Fibroblast of lung (primary cell): Measurements from ENCODE around the gene BAG1.

ENCODE experiments used
- CTCF ChIP-seq, 2 donors: IDR thresholded peaks in 1 of 2; conservative IDR thresholded peaks in 1 of 2; 1 replicate in 1 of 2; 2 replicates in 1 of 2; pipeline ENCODE4 v1.5.1; 2011 to 2012; ENCODE audit warnings: low read length in 2 of 2, control low read depth in 1 of 2, inconsistent platforms in 1 of 2, low read depth in 1 of 2, mild to moderate bottlenecking in 1 of 2
- EZH2 ChIP-seq: IDR thresholded peaks from 2 replicates; pipeline ENCODE4 v1.5.1; 2012; ENCODE audit warnings: low read length, control low read depth, mild to moderate bottlenecking; ENCODE audit errors: missing control alignments

GRCh38 chr9:33260372-33260771 is 4.1 kb downstream of the BAG1 start:
- TF ChIP-seq CTCF (conservative IDR thresholded peaks at IDR 0.05 in 1 of 2, IDR thresholded peaks at IDR 0.05 in 1 of 2; ENCODE audit: low read depth in 1 of 2, low read length in 2 of 2) (no peak), EZH2 (no peak)
